HG02759 (cell line): ENCODE results near the gene HS2ST1.
"Not testable (repeated sequence)": the region's sequence is repeated elsewhere in the genome, so short reads cannot be mapped to it uniquely, and the experiment has no call there.

Experiments used
- ATAC-seq: cut with Tn5 transposase; IDR thresholded peaks from one replicate; pipeline ENCODE4 v1.9.1; 2021; ENCODE audit warnings: mild to moderate bottlenecking, moderate library complexity; ENCODE audit not compliant: unreplicated experiment

The HS2ST1 gene

GRCh38 chr1:87056974-87057373 is 142.5 kb downstream of the HS2ST1 start:
- no peak for ATAC-seq

GRCh38 chr1:87058343-87058649 is 143.9 kb downstream of the HS2ST1 start:
- no peak for ATAC-seq

- ATAC-seq = peak; percentile 29
These were observed 147.3 kb downstream of the HS2ST1 start for GRCh38 chr1:87061742-87062156.

- no peak for ATAC-seq
These were observed 148.3 kb downstream of the HS2ST1 start for GRCh38 chr1:87062687-87063086.

GRCh38 chr1:87064309-87064708 is 149.9 kb downstream of the HS2ST1 start:
- no peak for ATAC-seq

- no peak for ATAC-seq
These were observed 150.6 kb downstream of the HS2ST1 start for GRCh38 chr1:87064986-87065385.

- ATAC-seq = not testable (repeated sequence)
These were observed 152.3 kb downstream of the HS2ST1 start for GRCh38 chr1:87066708-87067107.

GRCh38 chr1:87072411-87072810 is 158.0 kb downstream of the HS2ST1 start:
- ATAC-seq = no peak

- no peak for ATAC-seq
These were observed 158.5 kb downstream of the HS2ST1 start for GRCh38 chr1:87072904-87073303.

GRCh38 chr1:87074001-87074795 is 159.8 kb downstream of the HS2ST1 start:
- no peak for ATAC-seq

- ATAC-seq = no peak
These were observed 163.7 kb downstream of the HS2ST1 start for GRCh38 chr1:87077959-87078639.

- ATAC-seq = no peak
These were observed 169.9 kb downstream of the HS2ST1 start for GRCh38 chr1:87084244-87084836.

- ATAC-seq = no peak
These were observed 171.7 kb downstream of the HS2ST1 start for GRCh38 chr1:87086120-87086519.

- ATAC-seq = no peak
These were observed 174.8 kb downstream of the HS2ST1 start for GRCh38 chr1:87089070-87089736.

GRCh38 chr1:87089823-87090222 is 175.4 kb downstream of the HS2ST1 start:
- no peak for ATAC-seq

- ATAC-seq = no peak
These were observed 177.0 kb downstream of the HS2ST1 start for GRCh38 chr1:87091425-87091824.

- ATAC-seq = no peak
These were observed 178.4 kb downstream of the HS2ST1 start for GRCh38 chr1:87092846-87093245.

GRCh38 chr1:87093286-87093685 is 178.9 kb downstream of the HS2ST1 start:
- no peak for ATAC-seq

GRCh38 chr1:87094238-87094637 is 179.8 kb downstream of the HS2ST1 start:
- ATAC-seq = no peak

GRCh38 chr1:87100271-87100670 is 185.8 kb downstream of the HS2ST1 start:
- no peak for ATAC-seq

- ATAC-seq = no peak
These were observed 188.6 kb downstream of the HS2ST1 start for GRCh38 chr1:87103074-87103473.

- ATAC-seq = no peak
These were observed 189.7 kb downstream of the HS2ST1 start for GRCh38 chr1:87104140-87104539.
